Stomach smooth muscle (tissue), 2 donors: ENCODE data around the gene RABGEF1.
"Not testable (repeated sequence)": the region's sequence is repeated elsewhere in the genome, so short reads cannot be mapped to it uniquely, and the experiment has no call there.

Experiments
- H3K27ac ChIP-seq: one replicate; pipeline ENCODE4 v1.7.0; 2013; ENCODE audit warnings: mild to moderate bottlenecking, low read length, inconsistent platforms
- H3K27me3 ChIP-seq, 2 donors: one replicate each; pipeline ENCODE4 v1.7.0; 2013; ENCODE audit warnings: low read length in 2 of 2; ENCODE audit not compliant: insufficient read depth in 2 of 2, control insufficient read depth in 1 of 2
- H3K36me3 ChIP-seq, 2 donors: one replicate each; pipeline ENCODE4 v1.7.0; 2013; ENCODE audit warnings: low read length in 2 of 2; ENCODE audit not compliant: control insufficient read depth in 2 of 2, insufficient read depth in 2 of 2
- H3K4me1 ChIP-seq: one replicate; pipeline ENCODE4 v1.7.0; 2013; ENCODE audit warnings: low read length; ENCODE audit not compliant: control insufficient read depth, insufficient read depth
- H3K4me3 ChIP-seq, 2 donors: one replicate each; pipeline ENCODE4 v1.7.0; 2013; ENCODE audit warnings: low read length in 2 of 2
- H3K9ac ChIP-seq, 2 donors: one replicate each; pipeline ENCODE4 v1.7.0; 2013; ENCODE audit warnings: low read length in 2 of 2, mild to moderate bottlenecking in 1 of 2
- H3K9me3 ChIP-seq, 2 donors: one replicate each; pipeline ENCODE4 v1.7.0; 2013; ENCODE audit warnings: low read length in 2 of 2; ENCODE audit not compliant: control insufficient read depth in 2 of 2
- donor health status: healthy.
- donor health status: Pancreatic carcinoma.

The RABGEF1 gene

GRCh38 chr7:66740302-66740979, at the start of gene RABGEF1:
Gene RABGEF1, plus strand, starts transcription at chr7:66740733. Its CDS starts 31,167 bp downstream, at chr7:66771900.
- no peaks in the 10 kb centered on the region for H3K27me3 ChIP-seq
- peak within 1 kb of the TSS; percentile 96 for H3K27ac ChIP-seq
- peak within 1 kb of the TSS; percentile 68 to 92 for H3K4me3 ChIP-seq
- H3K4me1 ChIP-seq, result peaks cover 5% of the 10 kb centered on the region
- peak within 1 kb of the TSS; percentile 86 to 93 for H3K9ac ChIP-seq
- peaks cover 4 to 5% of the 10 kb centered on the region in 2 donors for H3K9me3 ChIP-seq
- peaks cover 8 to 10% of the 10 kb centered on the region in 2 donors for H3K36me3 ChIP-seq

GRCh38 chr7:66693331-66693730, 47.2 kb upstream of the RABGEF1 start:
- no peak overlapping the region for H3K27ac ChIP-seq
- H3K9me3 ChIP-seq, result no peaks in the 10 kb centered on the region
- peaks cover 0 to 3% of the 10 kb centered on the region in 2 donors for H3K36me3 ChIP-seq
- peaks cover 15% of the 10 kb centered on the region for H3K4me1 ChIP-seq
- no peak overlapping the region for H3K9ac ChIP-seq
- H3K27me3 ChIP-seq, result no peaks in the 10 kb centered on the region
- H3K4me3 ChIP-seq, result no peak overlapping the region

GRCh38 chr7:66694286-66694685, 46.2 kb upstream of the RABGEF1 start:
- H3K9me3 ChIP-seq, result no peaks in the 10 kb centered on the region
- no peaks in the 10 kb centered on the region for H3K27me3 ChIP-seq

GRCh38 chr7:66695417-66695816, 45.1 kb upstream of the RABGEF1 start:
- not testable (repeated sequence) for H3K27ac ChIP-seq, H3K36me3 ChIP-seq, H3K27me3 ChIP-seq, H3K4me3 ChIP-seq, H3K9me3 ChIP-seq, H3K9ac ChIP-seq
- peaks cover 19% of the 10 kb centered on the region for H3K4me1 ChIP-seq

More at GRCh38 chr7:66694286-66694685, 46.2 kb upstream of the RABGEF1 start:
- peaks cover 0 to 3% of the 10 kb centered on the region in 2 donors for H3K36me3 ChIP-seq
- no peak overlapping the region for H3K9ac ChIP-seq
- peaks cover 15% of the 10 kb centered on the region for H3K4me1 ChIP-seq
- H3K27ac ChIP-seq, result no peak overlapping the region
- no peak overlapping the region for H3K4me3 ChIP-seq

GRCh38 chr7:66696134-66696533, 44.4 kb upstream of the RABGEF1 start:
- H3K4me1 ChIP-seq, result peaks cover 19% of the 10 kb centered on the region
- not testable (repeated sequence) for H3K27ac ChIP-seq, H3K36me3 ChIP-seq, H3K27me3 ChIP-seq, H3K9me3 ChIP-seq, H3K4me3 ChIP-seq, H3K9ac ChIP-seq

- peaks cover 19% of the 10 kb centered on the region for H3K4me1 ChIP-seq
- H3K36me3 ChIP-seq, result peaks cover 0 to 3% of the 10 kb centered on the region in 2 donors
- no peak overlapping the region for H3K27ac ChIP-seq
- H3K9me3 ChIP-seq, result no peaks in the 10 kb centered on the region
- H3K27me3 ChIP-seq, result no peaks in the 10 kb centered on the region
- no peak overlapping the region for H3K9ac ChIP-seq
- no peak overlapping the region for H3K4me3 ChIP-seq
Observed at GRCh38 chr7:66696774-66697191, 43.8 kb upstream of the RABGEF1 start.

- Histone ChIP-seq H3K9ac (no peak overlapping the region), H3K27me3 (no peaks in the 10 kb centered on the region), H3K4me3 (no peak overlapping the region), H3K9me3 (no peaks in the 10 kb centered on the region), H3K27ac (no peak overlapping the region), H3K36me3 (peaks cover 0 to 3% of the 10 kb centered on the region in 2 donors), H3K4me1 (peaks cover 19% of the 10 kb centered on the region)
Observed at GRCh38 chr7:66697449-66698438, 42.8 kb upstream of the RABGEF1 start.

- Histone ChIP-seq H3K4me3 (no peak overlapping the region), H3K36me3 (peaks cover 0 to 3% of the 10 kb centered on the region in 2 donors), H3K9me3 (no peaks in the 10 kb centered on the region), H3K9ac (no peak overlapping the region), H3K4me1 (peaks cover 19% of the 10 kb centered on the region), H3K27ac (no peak overlapping the region), H3K27me3 (no peaks in the 10 kb centered on the region)
Observed at GRCh38 chr7:66698652-66699205, 41.8 kb upstream of the RABGEF1 start.

- Histone ChIP-seq H3K27me3 (no peaks in the 10 kb centered on the region), H3K27ac (peak overlapping the region; percentile 49), H3K36me3 (peaks cover 0 to 3% of the 10 kb centered on the region in 2 donors), H3K4me3 (no peak overlapping the region), H3K9me3 (no peaks in the 10 kb centered on the region), H3K4me1 (peaks cover 19% of the 10 kb centered on the region), H3K9ac (no peak overlapping the region)
Observed at GRCh38 chr7:66699998-66700397, 40.5 kb upstream of the RABGEF1 start.

- Histone ChIP-seq H3K27ac (no peak overlapping the region), H3K9me3 (no peaks in the 10 kb centered on the region)
Observed at GRCh38 chr7:66700633-66701131, 39.9 kb upstream of the RABGEF1 start.

More at GRCh38 chr7:66700633-66701131, 39.9 kb upstream of the RABGEF1 start:
- peaks cover 19% of the 10 kb centered on the region for H3K4me1 ChIP-seq
- no peak overlapping the region for H3K9ac ChIP-seq
- no peaks in the 10 kb centered on the region for H3K27me3 ChIP-seq
- H3K36me3 ChIP-seq, result no peaks in the 10 kb centered on the region
- H3K4me3 ChIP-seq, result no peak overlapping the region
